Measurements from ENCODE around the gene PKMYT1.
"Not testable (repeated sequence)": the region's sequence is repeated elsewhere in the genome, so short reads cannot be mapped to it uniquely, and the experiment has no call there.

PKMYT1 gene

DNA sequence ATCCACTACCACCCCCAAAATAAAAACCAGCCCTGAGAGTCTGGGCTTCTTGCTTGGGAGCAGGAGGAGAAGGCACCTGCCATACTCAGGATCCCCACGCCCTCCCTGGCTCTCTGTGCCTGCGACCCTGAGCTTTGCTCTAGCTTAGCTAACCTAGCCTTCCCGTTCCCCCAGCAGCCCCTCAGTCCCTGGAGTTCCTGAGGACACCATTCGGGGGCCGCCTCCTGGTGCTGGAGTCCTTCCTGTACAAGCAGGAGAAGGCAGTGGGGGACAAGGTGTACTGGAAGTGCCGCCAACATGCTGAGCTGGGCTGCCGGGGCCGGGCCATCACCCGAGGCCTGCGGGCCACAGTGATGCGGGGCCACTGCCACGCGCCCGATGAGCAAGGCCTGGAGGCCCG is 50.0 kb downstream of the PKMYT1 start:
- no peak overlapping the region for H3K27ac ChIP-seq (ENCODE audit: low read depth, low read length)
- H3K27me3 ChIP-seq (ENCODE audit: insufficient read depth, low read length, poor library complexity), result no peaks in the 10 kb centered on the region
- no peak for DNase-seq
- no peak overlapping the region for H3K4me2 ChIP-seq (ENCODE audit: low read length)
- no peak overlapping the region for H2BK15ac ChIP-seq (replicated peaks; ENCODE audit: low read depth)
- no peak overlapping the region for H3K56ac ChIP-seq (ENCODE audit: low read length)
- no peak overlapping the region for H4K8ac ChIP-seq (ENCODE audit: low read depth, low read length)
- no peaks in the 10 kb centered on the region for H3K79me2 ChIP-seq (ENCODE audit: control insufficient read depth, insufficient read depth, low read length)
- no CpG with 5 or more reads among the region's 15 CpGs for WGBS (ENCODE audit: extremely low coverage, insufficient coverage, low lambda C conversion rate)
- no peaks in the 10 kb centered on the region for H3K36me3 ChIP-seq (ENCODE audit: control insufficient read depth, insufficient read depth, low read length)
- H3K79me1 ChIP-seq (ENCODE audit: low read length), result no peaks in the 10 kb centered on the region
- H3K4me3 ChIP-seq (ENCODE audit: low read length), result no peak overlapping the region
- no peak overlapping the region for H3K9ac ChIP-seq (ENCODE audit: low read length)
- no peak overlapping the region for H2BK120ac ChIP-seq (ENCODE audit: low read depth, low read length)
- no peak overlapping the region for H2AK5ac ChIP-seq (ENCODE audit: low read length)
- no peaks in the 10 kb centered on the region for H3K4me1 ChIP-seq (ENCODE audit: control insufficient read depth, low read depth, low read length)
- no peak overlapping the region for H3K4ac ChIP-seq (ENCODE audit: low read depth, low read length)
- no peak overlapping the region for H4K5ac ChIP-seq (ENCODE audit: low read length)
- no peak overlapping the region for H3K18ac ChIP-seq (ENCODE audit: low read length)
- no peak overlapping the region for H2BK5ac ChIP-seq (ENCODE audit: low read length)
- H3K23ac ChIP-seq (ENCODE audit: low read length), result no peak overlapping the region

DNA sequence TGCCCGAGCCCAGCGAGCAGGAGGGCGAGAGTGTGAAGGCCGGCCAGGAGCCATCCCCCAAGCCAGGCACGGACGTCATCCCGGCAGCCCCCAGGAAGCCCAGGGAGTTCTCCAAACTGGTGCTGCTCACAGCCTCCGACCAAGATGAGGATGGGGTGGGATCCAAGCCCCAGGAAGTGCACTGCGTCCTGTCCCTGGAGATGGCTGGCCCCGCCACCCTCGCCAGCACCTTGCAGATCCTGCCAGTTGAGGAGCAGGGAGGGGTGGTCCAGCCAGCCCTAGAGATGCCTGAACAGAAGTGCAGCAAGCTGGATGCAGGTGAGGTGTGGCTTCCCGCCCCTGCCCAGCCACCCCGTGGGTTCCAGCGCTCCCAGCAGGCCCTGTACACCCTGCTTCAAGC is 50.6 kb downstream of the PKMYT1 start:
- H3K9ac ChIP-seq (ENCODE audit: low read length), result no peak overlapping the region
- H3K79me1 ChIP-seq (ENCODE audit: low read length), result no peaks in the 10 kb centered on the region
- H3K79me2 ChIP-seq (ENCODE audit: control insufficient read depth, insufficient read depth, low read length), result no peaks in the 10 kb centered on the region
- H3K23ac ChIP-seq (ENCODE audit: low read length), result no peak overlapping the region
- no peaks in the 10 kb centered on the region for H3K4me1 ChIP-seq (ENCODE audit: control insufficient read depth, low read depth, low read length)
- no peak overlapping the region for H4K5ac ChIP-seq (ENCODE audit: low read length)
- no peak for DNase-seq
- no peak overlapping the region for H3K56ac ChIP-seq (ENCODE audit: low read length)
- H4K8ac ChIP-seq (ENCODE audit: low read depth, low read length), result no peak overlapping the region
- H3K18ac ChIP-seq (ENCODE audit: low read length), result no peak overlapping the region
- no peak overlapping the region for H2AK5ac ChIP-seq (ENCODE audit: low read length)
- H2BK5ac ChIP-seq (ENCODE audit: low read length), result no peak overlapping the region
- H3K4ac ChIP-seq (ENCODE audit: low read depth, low read length), result no peak overlapping the region
- no peak overlapping the region for H3K4me3 ChIP-seq (ENCODE audit: low read length)
- H3K27me3 ChIP-seq (ENCODE audit: insufficient read depth, low read length, poor library complexity), result no peaks in the 10 kb centered on the region
- H3K36me3 ChIP-seq (ENCODE audit: control insufficient read depth, insufficient read depth, low read length), result no peaks in the 10 kb centered on the region
- no peak overlapping the region for H3K4me2 ChIP-seq (ENCODE audit: low read length)
- no CpG with 5 or more reads among the region's 14 CpGs for WGBS (ENCODE audit: extremely low coverage, insufficient coverage, low lambda C conversion rate)
- H2BK15ac ChIP-seq (replicated peaks; ENCODE audit: low read depth), result no peak overlapping the region
- no peak overlapping the region for H2BK120ac ChIP-seq (ENCODE audit: low read depth, low read length)
- H3K27ac ChIP-seq (ENCODE audit: low read depth, low read length), result no peak overlapping the region

DNA sequence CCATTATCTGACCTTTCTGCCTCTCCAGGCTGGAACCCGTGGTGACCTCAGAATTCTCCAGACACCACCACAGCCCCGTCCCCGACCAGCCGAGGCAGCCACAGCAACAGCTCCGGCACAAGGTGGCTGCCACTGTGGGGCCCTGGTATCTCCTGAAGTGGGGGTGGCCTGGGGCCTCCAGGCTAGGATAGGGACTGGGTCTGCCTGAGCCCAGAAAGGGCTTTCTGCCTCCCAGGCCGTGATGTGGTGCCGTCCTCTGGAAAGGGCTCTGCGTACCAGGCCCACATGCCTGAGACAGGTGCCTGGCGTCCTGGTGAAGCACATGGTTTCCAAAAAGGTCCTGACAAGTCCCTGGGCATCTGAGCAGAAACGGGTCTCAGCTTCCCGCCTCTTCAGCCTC is 51.5 kb downstream of the PKMYT1 start:
- Histone ChIP-seq H3K9ac (ENCODE audit: low read length) (no peak overlapping the region), H3K4ac (ENCODE audit: low read depth, low read length) (no peak overlapping the region), H4K5ac (ENCODE audit: low read length) (no peak overlapping the region), H2AK5ac (ENCODE audit: low read length) (no peak overlapping the region), H2BK5ac (ENCODE audit: low read length) (peak overlapping the region; percentile 45), H3K79me2 (ENCODE audit: control insufficient read depth, insufficient read depth, low read length) (no peaks in the 10 kb centered on the region), H3K4me1 (ENCODE audit: control insufficient read depth, low read depth, low read length) (no peaks in the 10 kb centered on the region), H2BK120ac (ENCODE audit: low read depth, low read length) (no peak overlapping the region), H3K23ac (ENCODE audit: low read length) (no peak overlapping the region), H3K18ac (ENCODE audit: low read length) (peak overlapping the region; percentile 44), H3K56ac (ENCODE audit: low read length) (peak overlapping the region; percentile 70), H3K27ac (ENCODE audit: low read depth, low read length) (no peak overlapping the region), H3K36me3 (ENCODE audit: control insufficient read depth, insufficient read depth, low read length) (no peaks in the 10 kb centered on the region), H2BK15ac (replicated peaks; ENCODE audit: low read depth) (no peak overlapping the region), H3K4me3 (ENCODE audit: low read length) (no peak overlapping the region), H3K4me2 (ENCODE audit: low read length) (no peak overlapping the region), H3K79me1 (ENCODE audit: low read length) (no peaks in the 10 kb centered on the region), H4K8ac (ENCODE audit: low read depth, low read length) (no peak overlapping the region), H3K27me3 (ENCODE audit: insufficient read depth, low read length, poor library complexity) (no peaks in the 10 kb centered on the region)
- WGBS (ENCODE audit: extremely low coverage, insufficient coverage, low lambda C conversion rate), result no CpG with 5 or more reads among the region's 11 CpGs
- no peak for DNase-seq

DNA sequence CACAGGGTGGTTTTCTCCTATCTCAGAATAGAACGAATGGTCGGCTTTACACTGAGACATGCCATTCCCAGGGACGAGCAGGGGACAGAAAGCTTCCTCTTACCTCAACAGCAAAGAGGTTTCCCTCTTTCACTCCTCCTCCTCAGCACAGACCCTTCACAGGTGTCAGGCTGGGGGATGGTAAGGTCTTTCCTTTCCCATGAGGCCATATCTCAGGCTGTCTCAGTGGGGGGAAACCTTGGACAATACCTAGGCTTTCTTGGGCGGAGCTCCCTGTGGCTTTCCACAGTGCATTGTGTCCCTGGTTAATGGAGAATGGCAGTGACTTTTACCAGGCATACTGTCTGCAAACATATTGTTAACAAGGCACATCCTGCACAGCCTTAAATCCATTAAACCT is 52.1 kb downstream of the PKMYT1 start:
- not testable (repeated sequence) for H3K4ac ChIP-seq (ENCODE audit: low read depth, low read length); H2BK120ac ChIP-seq (ENCODE audit: low read depth, low read length); H3K79me1 ChIP-seq (ENCODE audit: low read length); H3K18ac ChIP-seq (ENCODE audit: low read length); H3K4me1 ChIP-seq (ENCODE audit: control insufficient read depth, low read depth, low read length); H3K23ac ChIP-seq (ENCODE audit: low read length); H3K27me3 ChIP-seq (ENCODE audit: insufficient read depth, low read length, poor library complexity); H3K9ac ChIP-seq (ENCODE audit: low read length); H4K8ac ChIP-seq (ENCODE audit: low read depth, low read length); H2BK15ac ChIP-seq (replicated peaks; ENCODE audit: low read depth); H3K4me3 ChIP-seq (ENCODE audit: low read length); H3K79me2 ChIP-seq (ENCODE audit: control insufficient read depth, insufficient read depth, low read length); H3K4me2 ChIP-seq (ENCODE audit: low read length); H3K36me3 ChIP-seq (ENCODE audit: control insufficient read depth, insufficient read depth, low read length); H2AK5ac ChIP-seq (ENCODE audit: low read length); H2BK5ac ChIP-seq (ENCODE audit: low read length); H4K5ac ChIP-seq (ENCODE audit: low read length); H3K27ac ChIP-seq (ENCODE audit: low read depth, low read length)
- peak; percentile 60 for DNase-seq
- WGBS (ENCODE audit: extremely low coverage, insufficient coverage, low lambda C conversion rate), result no CpG with 5 or more reads among the region's 4 CpGs
- peak overlapping the region; percentile 64 for H3K56ac ChIP-seq (ENCODE audit: low read length)

DNA sequence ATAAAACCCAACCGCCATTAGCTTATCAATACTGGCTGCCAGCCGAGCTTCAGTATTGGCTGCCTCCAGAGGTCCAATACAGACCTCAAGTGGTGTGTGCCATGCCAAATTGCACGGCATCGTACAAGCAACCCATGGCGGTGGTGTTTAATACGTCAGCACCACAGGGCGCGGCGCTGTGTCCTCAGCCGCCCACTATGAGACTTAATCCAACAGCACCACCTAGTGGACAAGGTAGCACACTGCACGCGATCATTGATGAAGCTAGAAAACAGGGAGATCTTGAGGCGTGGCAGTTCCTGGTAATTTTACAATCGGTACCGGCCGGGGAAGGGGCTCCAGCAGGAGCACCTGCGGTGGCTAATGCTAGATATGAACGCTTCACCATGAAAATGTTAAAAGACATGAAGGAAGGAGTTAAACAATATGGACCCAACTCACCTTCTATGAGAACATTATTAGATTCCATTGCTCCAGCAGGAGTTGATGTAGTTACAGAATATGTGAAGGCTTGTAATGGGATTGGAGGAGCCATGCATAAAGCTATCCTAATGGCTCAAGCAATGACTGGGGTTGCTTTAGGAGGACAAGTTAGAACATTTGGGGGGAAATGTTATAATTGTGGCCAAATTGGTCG is 53.1 kb downstream of the PKMYT1 start:
- no CpG with 5 or more reads among the region's 19 CpGs for WGBS (ENCODE audit: extremely low coverage, insufficient coverage, low lambda C conversion rate)
- no peak overlapping the region for H3K18ac ChIP-seq (ENCODE audit: low read length)
- H3K27ac ChIP-seq (ENCODE audit: low read depth, low read length), result no peak overlapping the region
- H3K9ac ChIP-seq (ENCODE audit: low read length), result no peak overlapping the region
- H2BK120ac ChIP-seq (ENCODE audit: low read depth, low read length), result no peak overlapping the region
- H4K8ac ChIP-seq (ENCODE audit: low read depth, low read length), result no peak overlapping the region
- H3K27me3 ChIP-seq (ENCODE audit: insufficient read depth, low read length, poor library complexity), result no peaks in the 10 kb centered on the region
- H3K4me2 ChIP-seq (ENCODE audit: low read length), result no peak overlapping the region
- no peak overlapping the region for H3K4me3 ChIP-seq (ENCODE audit: low read length)
- H2BK5ac ChIP-seq (ENCODE audit: low read length), result no peak overlapping the region
- DNase-seq, result peak; percentile 93
- H2AK5ac ChIP-seq (ENCODE audit: low read length), result no peak overlapping the region
- H3K36me3 ChIP-seq (ENCODE audit: control insufficient read depth, insufficient read depth, low read length), result no peaks in the 10 kb centered on the region
- H3K4ac ChIP-seq (ENCODE audit: low read depth, low read length), result no peak overlapping the region
- no peaks in the 10 kb centered on the region for H3K79me1 ChIP-seq (ENCODE audit: low read length)
- H3K56ac ChIP-seq (ENCODE audit: low read length), result no peak overlapping the region
- no peak overlapping the region for H2BK15ac ChIP-seq (replicated peaks; ENCODE audit: low read depth)
- no peak overlapping the region for H3K23ac ChIP-seq (ENCODE audit: low read length)
- H3K4me1 ChIP-seq (ENCODE audit: control insufficient read depth, low read depth, low read length), result no peaks in the 10 kb centered on the region
- no peaks in the 10 kb centered on the region for H3K79me2 ChIP-seq (ENCODE audit: control insufficient read depth, insufficient read depth, low read length)
- no peak overlapping the region for H4K5ac ChIP-seq (ENCODE audit: low read length)

DNA sequence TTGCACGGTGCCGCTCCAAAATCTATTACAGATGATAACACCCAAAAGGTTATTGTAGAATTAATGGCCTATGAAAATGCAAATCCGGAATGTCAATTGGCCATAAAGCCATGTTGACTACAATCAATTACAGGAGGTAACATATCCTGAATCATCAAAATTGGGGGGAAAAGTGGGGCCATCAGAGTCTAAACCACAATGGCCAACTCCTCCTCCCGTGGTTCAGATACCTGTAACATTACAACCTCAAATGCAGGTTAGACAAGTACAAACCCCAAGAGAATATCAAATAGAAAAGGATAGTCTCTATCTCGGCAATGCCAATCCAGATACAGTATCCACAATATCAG is 53.6 kb downstream of the PKMYT1 start:
- Histone ChIP-seq H3K23ac (ENCODE audit: low read length) (no peak overlapping the region), H2AK5ac (ENCODE audit: low read length) (no peak overlapping the region), H3K79me2 (ENCODE audit: control insufficient read depth, insufficient read depth, low read length) (no peaks in the 10 kb centered on the region), H3K4ac (ENCODE audit: low read depth, low read length) (no peak overlapping the region), H2BK120ac (ENCODE audit: low read depth, low read length) (no peak overlapping the region), H3K36me3 (ENCODE audit: control insufficient read depth, insufficient read depth, low read length) (no peaks in the 10 kb centered on the region), H3K79me1 (ENCODE audit: low read length) (no peaks in the 10 kb centered on the region), H3K27ac (ENCODE audit: low read depth, low read length) (no peak overlapping the region), H3K4me3 (ENCODE audit: low read length) (no peak overlapping the region), H2BK15ac (replicated peaks; ENCODE audit: low read depth) (no peak overlapping the region), H3K18ac (ENCODE audit: low read length) (no peak overlapping the region), H4K5ac (ENCODE audit: low read length) (no peak overlapping the region), H3K4me2 (ENCODE audit: low read length) (no peak overlapping the region), H3K9ac (ENCODE audit: low read length) (no peak overlapping the region), H2BK5ac (ENCODE audit: low read length) (no peak overlapping the region), H3K4me1 (ENCODE audit: control insufficient read depth, low read depth, low read length) (no peaks in the 10 kb centered on the region), H3K56ac (ENCODE audit: low read length) (no peak overlapping the region), H3K27me3 (ENCODE audit: insufficient read depth, low read length, poor library complexity) (no peaks in the 10 kb centered on the region), H4K8ac (ENCODE audit: low read depth, low read length) (no peak overlapping the region)
- no peak for DNase-seq
- WGBS (ENCODE audit: extremely low coverage, insufficient coverage, low lambda C conversion rate), result no CpG with 5 or more reads among the region's 5 CpGs

Data from mesendoderm (in vitro differentiated cells).